Liver (tissue), 9 donors: ENCODE data around the gene C3orf20. TPM values are rescaled to one million over a fixed set of nuclear protein-coding genes. Genes with fewer than 3 reads are reported as not detected.

Experiments
- DNase-seq: peaks from one replicate; pipeline ENCODE4 v3.0.0-alpha.2; 2017; ENCODE audit warnings: low spot score
- H3K27ac ChIP-seq, 2 donors: one replicate each; pipeline ENCODE4 v1.7.0; 2013; ENCODE audit warnings: inconsistent platforms in 2 of 2, low read length in 2 of 2, control low read depth in 1 of 2, low read depth in 1 of 2, mild to moderate bottlenecking in 1 of 2
- H3K27me3 ChIP-seq, 4 donors: one replicate each; pipeline versions ENCODE4 v1.6.1 to v1.7.0; 2013; ENCODE audit warnings: low read length in 3 of 4, inconsistent platforms in 1 of 4, mild to moderate bottlenecking in 1 of 4, moderate library complexity in 1 of 4; ENCODE audit not compliant: control insufficient read depth in 4 of 4, insufficient read depth in 4 of 4
- H3K36me3 ChIP-seq, 4 donors: one replicate each; pipeline versions ENCODE4 v1.6.1 to v1.7.0; 2013; ENCODE audit warnings: low read length in 3 of 4, mild to moderate bottlenecking in 3 of 4, low read depth in 1 of 4, moderate library complexity in 1 of 4; ENCODE audit not compliant: control insufficient read depth in 4 of 4, insufficient read depth in 3 of 4
- H3K4me1 ChIP-seq, 4 donors: one replicate each; pipeline versions ENCODE4 v1.6.1 to v1.7.0; 2013; ENCODE audit warnings: low read length in 3 of 4, mild to moderate bottlenecking in 3 of 4, moderate library complexity in 1 of 4; ENCODE audit not compliant: control insufficient read depth in 4 of 4, insufficient read depth in 4 of 4
- H3K4me3 ChIP-seq, 3 donors: one replicate each; pipeline versions ENCODE4 v1.6.1 to v1.7.0; 2013; ENCODE audit warnings: low read length in 3 of 3, control low read depth in 1 of 3, low read depth in 1 of 3, mild to moderate bottlenecking in 1 of 3
- H3K9ac ChIP-seq, 2 donors: one replicate each; pipeline ENCODE4 v1.7.0; 2013; ENCODE audit warnings: low read length in 2 of 2, mild to moderate bottlenecking in 2 of 2, moderate library complexity in 2 of 2, control low read depth in 1 of 2, low read depth in 1 of 2
- H3K9me3 ChIP-seq, 4 donors: one replicate each; pipeline versions ENCODE4 v1.6.1 to v1.7.0; 2013; ENCODE audit warnings: low read length in 3 of 4; ENCODE audit not compliant: control insufficient read depth in 4 of 4
- EGR1 ChIP-seq, 2 donors: IDR thresholded peaks; 2 replicates each; pipeline ENCODE4 v1.6.1; 2016 to 2018; ENCODE audit warnings: antibody characterized with exemption in 2 of 2, low read depth in 2 of 2
- FOXA1 ChIP-seq: IDR thresholded peaks from 2 replicates; pipeline ENCODE4 v1.6.1; 2016; ENCODE audit warnings: antibody characterized with exemption
- FOXA2 ChIP-seq: IDR thresholded peaks from 2 replicates; pipeline ENCODE4 v1.6.1; 2016; ENCODE audit warnings: antibody characterized with exemption
- GABPA ChIP-seq, 2 donors: IDR thresholded peaks in 1 of 2; conservative IDR thresholded peaks in 1 of 2; 2 replicates each; pipeline ENCODE4 v1.6.1; 2016; ENCODE audit warnings: antibody characterized with exemption in 2 of 2, mild to moderate bottlenecking in 1 of 2, moderate library complexity in 1 of 2
- HNF4A ChIP-seq, 2 donors: conservative IDR thresholded peaks; 2 replicates each; pipeline ENCODE4 v1.6.1; 2016; ENCODE audit warnings: antibody characterized with exemption in 2 of 2, mild to moderate bottlenecking in 2 of 2
- MAX ChIP-seq: IDR thresholded peaks from 2 replicates; pipeline ENCODE4 v1.6.1; 2016; ENCODE audit warnings: antibody characterized with exemption
- NR2F2 ChIP-seq: IDR thresholded peaks from 2 replicates; pipeline ENCODE4 v1.6.1; 2016; ENCODE audit warnings: antibody characterized with exemption
- RAD21 ChIP-seq, 2 donors: IDR thresholded peaks; 2 replicates each; pipeline ENCODE4 v1.6.1; 2016; ENCODE audit warnings: antibody characterized with exemption in 2 of 2, mild to moderate bottlenecking in 2 of 2
- RXRA ChIP-seq, 2 donors: IDR thresholded peaks; 2 replicates each; pipeline ENCODE4 v1.6.1; 2017 to 2018; ENCODE audit warnings: antibody characterized with exemption in 2 of 2, mild to moderate bottlenecking in 1 of 2
- SP1 ChIP-seq: IDR thresholded peaks from 2 replicates; pipeline ENCODE4 v1.6.1; 2018; ENCODE audit warnings: antibody characterized with exemption, mild to moderate bottlenecking
- TAF1 ChIP-seq: conservative IDR thresholded peaks from 2 replicates; pipeline ENCODE4 v1.6.1; 2016; ENCODE audit warnings: antibody characterized with exemption, mild to moderate bottlenecking
- YY1 ChIP-seq: IDR thresholded peaks from 2 replicates; pipeline ENCODE4 v1.6.1; 2016; ENCODE audit warnings: antibody characterized with exemption, mild to moderate bottlenecking
- WGBS: extraction: QIAGEN DNeasy Blood & Tissue Kit; methylation state at CpG from one replicate; pipeline ENCODE4 v1.1.7; 2013; 5-methylcytosine and 5-hydroxymethylcytosine counted together
- polyA plus RNA-seq, 2 donors: library from polyadenylated mRNA; stranded (reverse) in 1 of 2; unstranded in 1 of 2; fragments of 200-250 nt in 1 of 2; fragments of >200 nt in 1 of 2; fragmentation: Nextera tagmentation in 1 of 2; extraction: Ambion mirVana in 1 of 2; gene quantifications; one replicate each; pipeline versions ENCODE4 v1.2.1 to v1.2.3, GENCODE V29; 2013 to 2015
- total RNA-seq, 2 donors: library from RNA; depleted of rRNA; stranded (reverse); fragments of >200 nt; gene quantifications; one replicate each; pipeline ENCODE4 v1.2.3, GENCODE V29; 2014
- TF ChIP-seq, protein P1 (sequence below): fragments of 150-350 bp; IDR thresholded peaks from 2 replicates; pipeline ENCODE4 v1.5.1; 2017; ENCODE audit warnings: improper control_type of control experiment, low read depth, low read length; ENCODE audit not compliant: missing input control
- TF ChIP-seq, protein P2 (sequence below): IDR thresholded peaks from 2 replicates; pipeline ENCODE4 v1.6.1; 2016; ENCODE audit warnings: antibody characterized with exemption, mild to moderate bottlenecking
- TF ChIP-seq, protein P3 (sequence below): IDR thresholded peaks from 2 replicates; pipeline ENCODE4 v1.6.1; 2016; ENCODE audit warnings: antibody characterized with exemption
- donor health status: healthy.
- donor health status: healthy.
- donor health status: healthy.
- donor health status: healthy.
- donor health status: healthy.

Gene C3orf20
- total and polyA plus RNA-seq, 4 donors, result 0.05 to 0.08 TPM; not detected in 2

- Histone ChIP-seq H3K9ac (no peak overlapping the region), H3K4me3 (no peak overlapping the region), H3K27ac (no peak overlapping the region), H3K27me3 (no peaks in the 10 kb centered on the region), H3K9me3 (no peaks in the 10 kb centered on the region), H3K36me3 (no peaks in the 10 kb centered on the region), H3K4me1 (no peaks in the 10 kb centered on the region)
- TF ChIP-seq HNF4A (conservative IDR thresholded peaks at IDR 0.05) (no peak), RAD21 (IDR thresholded peaks at IDR 0.05) (no peak), MAX (no peak), TAF1 (no peak), YY1 (no peak), RXRA (IDR thresholded peaks at IDR 0.05) (no peak), NR2F2 (no peak)
- TF ChIP-seq, protein P1, sequence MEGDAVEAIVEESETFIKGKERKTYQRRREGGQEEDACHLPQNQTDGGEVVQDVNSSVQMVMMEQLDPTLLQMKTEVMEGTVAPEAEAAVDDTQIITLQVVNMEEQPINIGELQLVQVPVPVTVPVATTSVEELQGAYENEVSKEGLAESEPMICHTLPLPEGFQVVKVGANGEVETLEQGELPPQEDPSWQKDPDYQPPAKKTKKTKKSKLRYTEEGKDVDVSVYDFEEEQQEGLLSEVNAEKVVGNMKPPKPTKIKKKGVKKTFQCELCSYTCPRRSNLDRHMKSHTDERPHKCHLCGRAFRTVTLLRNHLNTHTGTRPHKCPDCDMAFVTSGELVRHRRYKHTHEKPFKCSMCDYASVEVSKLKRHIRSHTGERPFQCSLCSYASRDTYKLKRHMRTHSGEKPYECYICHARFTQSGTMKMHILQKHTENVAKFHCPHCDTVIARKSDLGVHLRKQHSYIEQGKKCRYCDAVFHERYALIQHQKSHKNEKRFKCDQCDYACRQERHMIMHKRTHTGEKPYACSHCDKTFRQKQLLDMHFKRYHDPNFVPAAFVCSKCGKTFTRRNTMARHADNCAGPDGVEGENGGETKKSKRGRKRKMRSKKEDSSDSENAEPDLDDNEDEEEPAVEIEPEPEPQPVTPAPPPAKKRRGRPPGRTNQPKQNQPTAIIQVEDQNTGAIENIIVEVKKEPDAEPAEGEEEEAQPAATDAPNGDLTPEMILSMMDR, result no peak
- DNase-seq, result no peak
- 93% methylated on average over 8 of the region's 8 CpGs for WGBS
Observed at GRCh38 chr3:14764331-14765059, 89.6 kb downstream of the C3orf20 start.

GRCh38 chr3:14765060-14765400 lies 90.1 kb downstream of the C3orf20 start:
- no peak for DNase-seq
- no peak overlapping the region for H3K27ac ChIP-seq
- 94% methylated on average over 3 of the region's 3 CpGs for WGBS

More at GRCh38 chr3:14765060-14765400, 90.1 kb downstream of the C3orf20 start:
- Histone ChIP-seq H3K9ac (no peak overlapping the region), H3K4me1 (no peaks in the 10 kb centered on the region), H3K4me3 (no peak overlapping the region), H3K36me3 (no peaks in the 10 kb centered on the region), H3K9me3 (no peaks in the 10 kb centered on the region), H3K27me3 (no peaks in the 10 kb centered on the region)
- no peak for TF ChIP-seq RXRA (IDR thresholded peaks at IDR 0.05)
- TF ChIP-seq, protein P1, result no peak
- TF ChIP-seq, protein P2, sequence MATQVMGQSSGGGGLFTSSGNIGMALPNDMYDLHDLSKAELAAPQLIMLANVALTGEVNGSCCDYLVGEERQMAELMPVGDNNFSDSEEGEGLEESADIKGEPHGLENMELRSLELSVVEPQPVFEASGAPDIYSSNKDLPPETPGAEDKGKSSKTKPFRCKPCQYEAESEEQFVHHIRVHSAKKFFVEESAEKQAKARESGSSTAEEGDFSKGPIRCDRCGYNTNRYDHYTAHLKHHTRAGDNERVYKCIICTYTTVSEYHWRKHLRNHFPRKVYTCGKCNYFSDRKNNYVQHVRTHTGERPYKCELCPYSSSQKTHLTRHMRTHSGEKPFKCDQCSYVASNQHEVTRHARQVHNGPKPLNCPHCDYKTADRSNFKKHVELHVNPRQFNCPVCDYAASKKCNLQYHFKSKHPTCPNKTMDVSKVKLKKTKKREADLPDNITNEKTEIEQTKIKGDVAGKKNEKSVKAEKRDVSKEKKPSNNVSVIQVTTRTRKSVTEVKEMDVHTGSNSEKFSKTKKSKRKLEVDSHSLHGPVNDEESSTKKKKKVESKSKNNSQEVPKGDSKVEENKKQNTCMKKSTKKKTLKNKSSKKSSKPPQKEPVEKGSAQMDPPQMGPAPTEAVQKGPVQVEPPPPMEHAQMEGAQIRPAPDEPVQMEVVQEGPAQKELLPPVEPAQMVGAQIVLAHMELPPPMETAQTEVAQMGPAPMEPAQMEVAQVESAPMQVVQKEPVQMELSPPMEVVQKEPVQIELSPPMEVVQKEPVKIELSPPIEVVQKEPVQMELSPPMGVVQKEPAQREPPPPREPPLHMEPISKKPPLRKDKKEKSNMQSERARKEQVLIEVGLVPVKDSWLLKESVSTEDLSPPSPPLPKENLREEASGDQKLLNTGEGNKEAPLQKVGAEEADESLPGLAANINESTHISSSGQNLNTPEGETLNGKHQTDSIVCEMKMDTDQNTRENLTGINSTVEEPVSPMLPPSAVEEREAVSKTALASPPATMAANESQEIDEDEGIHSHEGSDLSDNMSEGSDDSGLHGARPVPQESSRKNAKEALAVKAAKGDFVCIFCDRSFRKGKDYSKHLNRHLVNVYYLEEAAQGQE, result no peak
- TF ChIP-seq TAF1, result no peak
- no peak for TF ChIP-seq MAX
- TF ChIP-seq EGR1 (IDR thresholded peaks at IDR 0.05; ENCODE audit: low read depth in 2 of 2), result no peak
- TF ChIP-seq YY1, result no peak
- TF ChIP-seq, protein P3, sequence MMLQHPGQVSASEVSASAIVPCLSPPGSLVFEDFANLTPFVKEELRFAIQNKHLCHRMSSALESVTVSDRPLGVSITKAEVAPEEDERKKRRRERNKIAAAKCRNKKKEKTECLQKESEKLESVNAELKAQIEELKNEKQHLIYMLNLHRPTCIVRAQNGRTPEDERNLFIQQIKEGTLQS, result no peak
- TF ChIP-seq FOXA1, result no peak
- TF ChIP-seq FOXA2, result no peak
- no peak for TF ChIP-seq GABPA (IDR thresholded peaks at IDR 0.05 in 1 of 2, conservative IDR thresholded peaks at IDR 0.05 in 1 of 2)
- TF ChIP-seq SP1, result no peak
- TF ChIP-seq NR2F2, result no peak
- TF ChIP-seq RAD21 (IDR thresholded peaks at IDR 0.05), result no peak
